Frontal cortex (tissue), 4 donors: Measurements from ENCODE around the gene PAK6. TPM values are rescaled to one million over a fixed set of nuclear protein-coding genes. Genes with fewer than 3 reads are reported as not detected.
A peak's percentile ranks its signal among the peaks of the same experiment; 100 is the strongest.

ENCODE experiments used
- DNase-seq, 2 donors: peaks; one replicate each; pipeline ENCODE4 v3.0.0; 2012; ENCODE audit warnings: low spot score in 2 of 2
- FAIRE-seq: peaks from 2 replicates; lab custom pipeline; 2012; peaks lifted over from hg19 to GRCh38; lab: Jason Lieb, UNC
- total RNA-seq: library from RNA; depleted of rRNA; stranded (reverse); fragments of >200 nt; gene quantifications from one replicate; pipeline ENCODE4 v1.2.3, GENCODE V29; 2014
- donor health status: control.
- donor health status: control.
- donor health status: control.

Gene PAK6
- total RNA-seq, 1 donor from 2014 or later = 11.8 TPM

GRCh38 chr15:40302288-40302886 is 63.5 kb downstream of the PAK6 start:
- FAIRE-seq = no peak
- DNase-seq = no peak

GRCh38 chr15:40302981-40303380 is 64.1 kb downstream of the PAK6 start:
- DNase-seq (no peak), FAIRE-seq (no peak)

GRCh38 chr15:40303576-40303975 is 64.7 kb downstream of the PAK6 start:
- no peak for FAIRE-seq

GRCh38 chr15:40305281-40305680 is 66.4 kb downstream of the PAK6 start:
- DNase-seq (no peak), FAIRE-seq (no peak)

More at GRCh38 chr15:40303576-40303975, 64.7 kb downstream of the PAK6 start:
- DNase-seq = no peak

GRCh38 chr15:40306371-40306770 is 67.5 kb downstream of the PAK6 start:
- FAIRE-seq (no peak), DNase-seq (no peak)

GRCh38 chr15:40306908-40307307 is 68.0 kb downstream of the PAK6 start:
- DNase-seq (no peak), FAIRE-seq (no peak)

GRCh38 chr15:40307421-40308211 is 68.8 kb downstream of the PAK6 start, which contains the start of gene PLCB2:
Gene PLCB2 (minus strand): TSS chr15:40307935. CDS start chr15:40307672, 263 bp downstream.
- DNase-seq = no peak
- FAIRE-seq = no peak

GRCh38 chr15:40309344-40309862 is 70.5 kb downstream of the PAK6 start:
- DNase-seq (no peak), FAIRE-seq (no peak)

- FAIRE-seq (no peak), DNase-seq (no peak)
These were observed 71.4 kb downstream of the PAK6 start for GRCh38 chr15:40310001-40310959.

- no peak for DNase-seq
These were observed 72.1 kb downstream of the PAK6 start for GRCh38 chr15:40310993-40311392.

GRCh38 chr15:40312370-40313158 is 73.7 kb downstream of the PAK6 start:
- DNase-seq (no peak), FAIRE-seq (no peak)

More at GRCh38 chr15:40310993-40311392, 72.1 kb downstream of the PAK6 start:
- no peak for FAIRE-seq

GRCh38 chr15:40313531-40314398 is 74.9 kb downstream of the PAK6 start:
- DNase-seq (no peak), FAIRE-seq (no peak)

GRCh38 chr15:40314723-40315276 is 75.9 kb downstream of the PAK6 start:
- FAIRE-seq = no peak

GRCh38 chr15:40316931-40317330 is 78.1 kb downstream of the PAK6 start:
- no peak for DNase-seq
- FAIRE-seq = no peak

More at GRCh38 chr15:40314723-40315276, 75.9 kb downstream of the PAK6 start:
- no peak for DNase-seq

GRCh38 chr15:40317580-40317979 is 78.7 kb downstream of the PAK6 start:
- no peak for FAIRE-seq
- no peak for DNase-seq

- DNase-seq (no peak), FAIRE-seq (no peak)
These were observed 81.5 kb downstream of the PAK6 start for GRCh38 chr15:40320409-40320808.

GRCh38 chr15:40320931-40321371 is 82.1 kb downstream of the PAK6 start:
- FAIRE-seq (no peak), DNase-seq (peak; percentile 67 to 69)
